ENCODE data around the gene LMX1B.
"Not testable (repeated sequence)": the region's sequence is repeated elsewhere in the genome, so short reads cannot be mapped to it uniquely, and the experiment has no call there.

The LMX1B gene

DNA sequence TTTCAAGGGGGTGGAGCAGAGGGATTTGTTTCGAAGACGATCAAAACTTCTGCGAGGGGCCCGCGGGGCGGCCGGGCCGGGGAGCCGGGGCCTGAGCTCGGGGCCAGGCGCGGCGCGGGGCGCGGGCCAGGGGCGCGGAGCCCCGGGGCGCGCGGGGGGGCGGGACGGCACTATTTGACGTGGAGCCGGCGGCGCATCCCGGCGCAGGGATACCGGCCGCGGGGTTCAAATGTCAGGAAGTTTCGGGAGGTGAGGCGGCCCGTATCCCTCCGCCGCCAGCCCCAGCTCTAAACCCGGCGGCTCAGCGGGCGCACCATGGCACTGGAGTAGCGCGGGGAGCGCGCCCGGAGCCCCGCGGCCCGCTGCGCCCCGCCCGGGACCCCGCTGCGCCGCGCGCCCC, at the start of gene LMX1B:
LMX1B (plus strand) TSS at position 278 of the 400 bp plus-strand sequence. CDS start 522 bp downstream, outside the sequence.
- DNase-seq: peak in 1 of 2 experiments; percentile 38

- DNase-seq: no peak
These were observed 49.6 kb upstream of the LMX1B start for GRCh38 chr9:126564128-126564527.

- no peak for DNase-seq
These were observed 49.0 kb upstream of the LMX1B start for GRCh38 chr9:126564716-126565115.

DNA sequence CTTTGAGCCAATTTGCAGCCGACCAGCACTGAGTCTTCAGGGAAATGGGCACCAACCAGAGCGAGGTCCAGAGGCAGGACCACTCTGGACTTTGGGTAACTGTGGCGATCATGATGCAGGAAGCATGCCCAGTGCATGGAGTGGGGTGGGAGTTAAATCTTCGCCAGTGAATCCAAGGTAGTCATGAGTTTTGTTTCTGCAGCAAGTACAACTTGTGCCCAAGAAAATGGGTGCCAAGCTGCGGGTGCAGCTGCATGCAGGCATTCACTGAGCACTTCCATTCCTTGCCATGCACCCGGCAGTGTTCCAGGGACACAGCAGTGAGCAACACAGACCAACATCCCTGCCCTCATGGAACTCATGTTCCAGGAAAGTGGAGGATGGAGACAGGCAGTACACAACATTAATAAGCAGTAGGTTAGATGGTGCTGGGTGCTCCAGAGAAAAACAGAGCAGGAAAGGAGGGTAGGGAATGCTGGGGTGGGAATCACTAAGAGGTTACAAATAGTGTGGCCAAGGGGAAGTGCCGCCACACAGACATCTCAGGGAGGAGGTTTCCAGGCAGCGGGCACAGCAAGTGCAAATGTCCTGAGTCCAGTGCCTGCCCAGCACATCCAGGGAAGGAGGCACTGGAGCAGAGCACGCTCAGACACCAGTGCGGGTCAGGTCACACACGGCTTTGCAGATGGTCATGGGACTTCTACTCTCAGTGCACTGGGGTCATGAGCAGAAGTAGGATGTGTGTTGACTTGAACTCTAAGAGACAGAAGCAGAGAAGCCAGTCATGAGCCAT, 48.2 kb upstream of the LMX1B start:
- DNase-seq: no peak

- no peak for DNase-seq
These were observed 44.7 kb upstream of the LMX1B start for GRCh38 chr9:126569036-126569435.

- no peak for DNase-seq
These were observed 35.7 kb upstream of the LMX1B start for GRCh38 chr9:126578029-126578428.

GRCh38 chr9:126580319-126580718, 33.4 kb upstream of the LMX1B start:
- DNase-seq: not testable (repeated sequence)

GRCh38 chr9:126581893-126582292, 31.8 kb upstream of the LMX1B start:
- DNase-seq: peak in 1 of 2 experiments; percentile 10

- no peak for DNase-seq
These were observed 31.3 kb upstream of the LMX1B start for GRCh38 chr9:126582427-126582826.

DNA sequence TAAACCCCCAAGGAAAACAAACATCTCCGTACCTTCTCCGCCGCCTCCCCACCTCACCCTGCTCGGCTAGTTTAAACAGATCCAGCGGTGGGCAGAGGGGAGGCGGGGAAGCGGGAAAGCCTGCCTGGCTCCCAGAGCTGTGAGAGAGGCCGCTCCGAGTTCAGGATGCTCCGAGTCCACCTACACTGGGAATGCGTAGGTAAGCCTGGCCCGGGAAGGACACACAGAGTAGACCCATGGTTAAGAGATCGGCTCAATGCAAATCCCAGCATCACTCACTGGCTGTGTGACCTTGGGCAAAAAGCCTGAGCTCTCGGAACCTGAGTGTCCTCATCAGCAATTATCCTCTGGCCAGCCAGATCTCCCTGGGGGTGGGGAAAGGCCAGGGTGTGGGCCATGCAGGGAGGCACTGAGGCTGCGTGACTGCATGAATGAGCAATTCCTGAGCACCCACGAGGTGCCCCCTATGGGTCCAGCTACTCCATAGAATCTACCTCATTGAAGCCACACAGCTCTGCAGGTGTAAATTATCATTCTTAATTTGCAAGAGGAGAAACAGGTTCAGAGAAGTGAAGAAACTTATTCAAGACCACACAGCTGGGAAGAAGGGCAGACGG, 30.5 kb upstream of the LMX1B start:
- no peak for DNase-seq

GRCh38 chr9:126584611-126585010, 29.1 kb upstream of the LMX1B start:
- no peak for DNase-seq

GRCh38 chr9:126586236-126586635, 27.5 kb upstream of the LMX1B start:
- no peak for DNase-seq

DNA sequence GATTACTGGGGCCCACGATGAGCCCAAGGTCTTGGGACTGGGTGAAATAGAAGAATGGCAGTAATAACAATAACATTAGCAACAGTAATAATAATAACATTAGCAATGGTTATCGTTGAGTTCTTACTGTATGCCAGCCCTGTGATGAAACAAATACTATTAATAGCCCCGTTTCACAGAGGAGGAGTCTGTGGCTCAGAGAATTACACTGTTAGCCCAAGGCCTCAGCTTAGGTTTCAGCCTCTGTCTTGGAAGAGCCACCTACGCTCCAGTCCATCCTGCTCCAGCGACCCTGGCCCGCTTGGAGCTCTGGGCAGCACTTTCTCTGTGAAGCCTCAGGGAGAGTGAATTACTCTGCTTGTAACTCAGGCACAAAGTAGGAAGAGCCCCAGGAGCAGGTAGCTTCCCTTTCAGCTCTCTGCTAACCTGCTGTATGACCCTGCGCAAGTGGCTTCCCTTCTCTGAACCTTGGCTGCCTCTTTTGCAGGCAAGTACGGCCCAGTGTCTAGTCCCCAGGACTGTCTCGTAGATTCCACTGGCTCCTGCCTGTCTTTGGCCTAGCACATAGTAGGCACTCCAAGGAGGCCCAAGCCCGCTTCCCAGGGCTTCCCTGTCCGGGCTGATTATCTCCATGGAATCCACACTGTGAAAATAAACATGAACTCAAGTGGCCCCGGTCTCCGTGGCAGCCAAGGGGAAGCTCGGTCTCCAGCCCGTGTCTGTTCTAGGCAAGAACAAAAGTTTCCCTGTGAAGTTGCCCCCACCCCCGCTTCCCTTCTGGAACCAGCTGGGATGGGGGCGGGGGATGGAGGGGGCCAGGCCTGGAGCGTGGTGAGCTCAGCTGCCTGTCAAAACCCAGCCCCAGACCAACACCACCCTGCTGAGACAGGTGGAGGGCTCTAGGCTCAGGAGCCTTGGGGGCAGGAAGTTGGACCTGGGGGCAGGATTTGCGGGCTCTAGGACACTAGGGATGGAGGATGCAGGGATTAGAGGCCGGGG, 26.2 kb upstream of the LMX1B start:
- DNase-seq: no peak

- no peak for DNase-seq
These were observed 25.1 kb upstream of the LMX1B start for GRCh38 chr9:126588491-126589168.

DNA sequence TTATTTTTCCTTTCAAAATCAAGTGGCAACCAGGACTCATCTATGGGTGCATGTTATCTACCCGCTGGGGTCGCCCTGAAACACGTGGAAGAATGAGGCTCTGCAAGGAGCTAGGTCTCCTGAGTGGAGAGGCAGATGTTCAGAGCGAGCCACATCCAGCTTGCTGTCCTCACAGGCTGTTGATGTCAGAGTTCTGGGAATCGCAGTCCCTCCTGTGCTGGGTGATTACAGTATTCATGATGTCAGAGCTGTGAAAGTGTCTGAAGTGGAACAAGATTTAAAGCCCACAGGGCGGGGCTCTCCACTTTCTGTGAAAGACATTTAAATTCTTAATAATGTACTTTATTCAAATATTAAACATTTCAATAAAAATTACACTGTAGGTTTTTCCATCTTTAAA, 24.4 kb upstream of the LMX1B start:
- DNase-seq: no peak

GRCh38 chr9:126591083-126591482, 22.6 kb upstream of the LMX1B start:
- DNase-seq: no peak

DNA sequence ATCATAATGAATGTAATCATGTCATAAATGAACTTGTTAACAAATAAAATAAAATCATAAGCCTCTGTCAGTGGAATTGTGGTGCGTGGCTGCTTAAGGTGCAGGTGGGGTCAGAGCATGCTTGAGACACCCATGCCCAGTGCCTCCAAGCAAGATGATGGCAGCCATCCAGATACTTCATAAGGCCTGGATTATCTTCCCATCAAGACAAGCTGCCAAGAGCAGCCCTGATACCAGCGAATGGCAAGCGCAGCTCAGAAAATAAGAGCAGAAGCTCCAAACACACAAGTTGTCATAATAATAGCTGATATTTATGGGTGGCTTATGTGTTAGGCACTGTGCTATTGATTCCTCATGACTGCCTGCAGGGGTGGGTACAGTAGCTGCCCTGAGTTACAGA, 21.8 kb upstream of the LMX1B start:
- no peak for DNase-seq

- DNase-seq: no peak
These were observed 21.3 kb upstream of the LMX1B start for GRCh38 chr9:126592461-126592860.

GRCh38 chr9:126595982-126596381, 17.7 kb upstream of the LMX1B start:
- no peak for DNase-seq

DNA sequence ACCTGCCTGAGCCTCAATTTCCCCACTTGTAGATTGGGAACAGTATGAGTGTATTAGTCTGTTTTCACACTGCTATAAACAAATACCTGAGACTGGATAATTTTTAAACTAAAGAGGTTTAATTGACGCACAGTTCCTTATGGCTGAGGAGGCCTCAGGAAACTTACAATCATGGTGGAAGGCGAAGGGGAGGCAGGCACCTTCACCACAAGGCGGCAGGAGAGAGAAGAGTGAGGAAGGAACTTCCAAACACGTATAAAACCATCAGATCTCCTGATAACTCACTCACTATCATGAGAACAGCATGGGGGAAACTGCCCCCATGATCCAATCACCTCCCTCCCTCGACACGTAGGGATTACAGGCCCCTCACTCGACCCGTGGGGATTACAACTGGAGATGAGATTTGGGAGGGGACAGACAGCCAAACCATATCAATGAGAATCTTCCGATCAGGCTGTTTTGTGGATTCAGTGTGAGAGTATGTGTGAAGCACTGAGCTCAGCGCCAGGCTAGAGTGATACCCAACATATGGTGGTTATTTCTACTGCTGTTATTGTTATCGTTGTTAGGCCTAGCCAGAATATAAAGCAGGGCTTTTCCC, 14.6 kb upstream of the LMX1B start:
- DNase-seq: no peak

GRCh38 chr9:126604059-126605055, 9.4 kb upstream of the LMX1B start:
- DNase-seq: no peak

All from NCI-H526 (cell line).